Caco-2 (cell line): ENCODE measurements around the gene DNAJB13. TPM values are rescaled to one million over a fixed set of nuclear protein-coding genes. Genes with fewer than 3 reads are reported as not detected.
A peak's percentile ranks its signal among the peaks of the same experiment; 100 is the strongest.

Experiments
- BruUV-seq: library from RNA; stranded (reverse); fragments of 400-500 nt; replicated peaks from 2 replicates; lab custom pipeline; 2021; lab: Mats Ljungman, UMichigan
- CTCF ChIA-PET: fragments of 300-600 bp; sonication (Branson Sonifier 250); formaldehyde crosslinking; loops from one replicate; lab custom pipeline; 2022; ENCODE audit warnings: antibody characterized with exemption; lab: Charles Lee
- POLR2A ChIA-PET: fragments of 300-600 bp; sonication (Branson Sonifier 250); formaldehyde crosslinking; loops from one replicate; lab custom pipeline; 2022; ENCODE audit warnings: antibody characterized with exemption; lab: Charles Lee
- DNase-seq, 2 experiments: peaks; one replicate each; pipeline versions ENCODE4 v3.0.0 to v3.0.0-alpha.2; 2020 to 2022
- H3K27me3 ChIP-seq: replicated peaks from 2 replicates; pipeline ENCODE4 v1.6.0; 2011; ENCODE audit warnings: low read length; ENCODE audit not compliant: control insufficient read depth, insufficient read depth
- H3K36me3 ChIP-seq: 2 replicates; pipeline ENCODE4 v1.5.1; 2011; ENCODE audit warnings: low read length; ENCODE audit not compliant: control insufficient read depth, insufficient read depth
- H3K4me1 ChIP-seq: fragments of 250-450 bp; sonication (Bioruptor Pico); 2 replicates; pipeline ENCODE4 v1.5.1; 2020; ENCODE audit warnings: mild to moderate bottlenecking
- H3K4me3 ChIP-seq: 2 replicates; pipeline ENCODE4 v1.5.1; 2011; ENCODE audit warnings: low read depth, mild to moderate bottlenecking, control low read depth, low read length
- H3K9me3 ChIP-seq: fragments of 250-450 bp; sonication (Bioruptor Pico); 2 replicates; pipeline ENCODE4 v1.5.1; 2020; ENCODE audit warnings: mild to moderate bottlenecking, moderate library complexity
- H3K27ac Mint-ChIP-seq: one replicate; pipeline ENCODE4 v1.8.0; 2022; ENCODE audit warnings: mixed read lengths; ENCODE audit not compliant: unreplicated experiment
- H3K27me3 Mint-ChIP-seq: one replicate; pipeline ENCODE4 v1.8.0; 2022; ENCODE audit warnings: mixed read lengths; ENCODE audit not compliant: insufficient read depth, unreplicated experiment
- H3K36me3 Mint-ChIP-seq: one replicate; pipeline ENCODE4 v1.8.0; 2022; ENCODE audit warnings: mild to moderate bottlenecking, mixed read lengths; ENCODE audit not compliant: insufficient read depth, unreplicated experiment
- H3K4me1 Mint-ChIP-seq: one replicate; pipeline ENCODE4 v1.8.0; 2022; ENCODE audit warnings: low read depth, mixed read lengths; ENCODE audit not compliant: unreplicated experiment
- H3K4me3 Mint-ChIP-seq: one replicate; pipeline ENCODE4 v1.8.0; 2022; ENCODE audit warnings: mild to moderate bottlenecking, moderate library complexity, mixed read lengths; ENCODE audit not compliant: unreplicated experiment
- H3K9me3 Mint-ChIP-seq: one replicate; pipeline ENCODE4 v1.8.0; 2022; ENCODE audit warnings: mixed read lengths; ENCODE audit not compliant: unreplicated experiment
- CTCF ChIP-seq, 2 experiments: fragments of 200-600 bp in 1 of 2; IDR thresholded peaks; 1 replicate in 1 of 2; 2 replicates in 1 of 2; pipeline versions ENCODE4 v1.5.1 to v1.8.0; 2011 to 2022; ENCODE audit warnings: antibody characterized with exemption in 1 of 2, control low read depth in 1 of 2, inconsistent platforms in 1 of 2, low read depth in 1 of 2, low read length in 1 of 2, mild to moderate bottlenecking in 1 of 2, moderate library complexity in 1 of 2; ENCODE audit not compliant: insufficient read depth in 1 of 2, severe bottlenecking in 1 of 2, unreplicated experiment in 1 of 2
- intact Hi-C: fragments of 100-400 bp; cut with micrococcal nuclease; formaldehyde crosslinking; loops from one replicate; pipeline ENCODE4 v1.10.0; 2022; ENCODE audit not compliant: unreplicated experiment
- total RNA-seq: library from RNA; stranded (reverse); gene quantifications from 2 replicates; pipeline ENCODE4 v1.2.3, GENCODE V29; 2022

Gene DNAJB13
- total RNA-seq, 1 experiment from 2014 or later: 0.52 TPM

DNA sequence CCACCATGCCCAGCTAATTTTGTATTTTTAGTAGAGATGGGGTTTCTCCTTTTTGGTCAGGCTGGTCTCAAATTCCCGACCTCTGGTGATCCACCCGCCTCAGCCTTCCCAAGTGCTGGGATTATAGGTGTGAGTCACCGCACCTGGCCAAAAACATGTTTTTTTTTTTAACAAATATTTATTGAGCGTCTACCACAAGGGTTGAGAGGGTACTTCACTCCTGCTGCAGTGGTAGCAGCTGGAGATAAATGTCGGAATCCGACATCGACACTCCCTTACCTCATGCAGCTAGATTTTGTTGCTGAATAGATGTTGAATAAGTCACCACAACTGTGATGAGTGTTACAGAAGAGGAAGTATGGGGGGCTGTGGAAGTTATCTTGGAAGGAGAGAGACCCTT, 971 bp downstream of the DNAJB13 start:
- no peaks in the 10 kb centered on the region for H3K36me3 ChIP-seq
- POLR2A ChIA-PET: no interaction called here
- Mint-ChIP-seq H3K27me3 (no peaks in the 10 kb centered on the region), H3K9me3 (peaks cover 9% of the 10 kb centered on the region), H3K4me1 (peaks cover 7% of the 10 kb centered on the region), H3K27ac (no peak overlapping the region), H3K36me3 (peaks cover 4% of the 10 kb centered on the region), H3K4me3 (no peak overlapping the region)
- no peak for TF ChIP-seq CTCF (IDR thresholded peaks at IDR 0.05; ENCODE audit: insufficient read depth in 1 of 2, low read depth in 1 of 2, low read length in 1 of 2, severe bottlenecking in 1 of 2, unreplicated experiment in 1 of 2)
- peak in 1 of 2 experiments; percentile 10 for DNase-seq
- CTCF ChIA-PET: no interaction called here
- H3K4me3 ChIP-seq: no peak overlapping the region
- H3K4me1 ChIP-seq: no peaks in the 10 kb centered on the region
- no TSS peak for BruUV-seq
- intact Hi-C loops: no loop called here
- H3K9me3 ChIP-seq: no peaks in the 10 kb centered on the region; the same call in none of the 2 replicates
- H3K27me3 ChIP-seq: no peaks in the 10 kb centered on the region

DNA sequence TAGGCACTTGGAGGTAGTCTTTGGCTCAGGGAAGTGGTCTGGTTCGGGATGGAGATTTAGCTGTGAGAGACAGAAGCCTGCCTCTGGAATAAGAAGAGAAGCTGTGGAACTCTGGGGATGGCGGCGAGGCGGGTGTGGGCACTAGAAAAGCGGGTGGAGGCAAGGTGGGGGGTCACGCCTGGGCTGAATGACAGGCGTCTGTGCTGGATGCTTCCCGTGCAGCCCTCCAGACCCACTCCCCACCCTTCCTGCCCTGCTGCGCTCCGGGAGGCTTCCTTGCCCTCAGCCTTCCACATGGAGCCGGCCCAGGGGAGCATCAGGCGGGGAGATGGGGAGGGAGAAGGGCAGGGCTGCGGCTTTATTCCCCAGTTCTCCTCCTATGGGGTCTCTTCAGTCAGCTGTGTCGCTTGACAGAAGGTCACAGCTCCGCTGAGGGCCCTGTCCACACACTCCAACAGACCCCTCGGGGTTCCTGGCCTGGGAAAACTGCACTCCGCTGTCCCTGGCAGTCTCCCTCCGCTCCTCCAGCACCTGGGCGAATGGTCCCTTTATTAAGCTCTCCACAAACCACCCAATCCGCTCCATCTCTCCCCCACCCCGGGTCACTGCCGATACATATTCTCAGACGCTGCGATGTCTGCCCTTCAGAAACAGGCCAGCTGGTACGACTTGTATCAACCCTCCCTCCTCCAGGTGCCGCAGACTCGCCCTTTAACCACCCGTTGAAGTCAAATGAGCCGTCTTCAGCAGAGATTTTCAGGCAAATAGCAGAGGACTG, 6.2 kb downstream of the DNAJB13 start:
- no peaks in the 10 kb centered on the region for H3K4me1 ChIP-seq
- peaks cover 7% of the 10 kb centered on the region for H3K4me1 Mint-ChIP-seq
- CTCF ChIA-PET: no interaction called here
- no peaks in the 10 kb centered on the region for H3K9me3 Mint-ChIP-seq
- H3K4me3 ChIP-seq: no peak overlapping the region
- peak in 1 of 2 experiments; percentile 38 for DNase-seq
- POLR2A ChIA-PET: interaction anchor here (1.1 kb wide), 1 partner anchor 26 kb away, joined by 3 read pairs; the partner anchor contains the start of gene UCP2
- H3K27me3 Mint-ChIP-seq: no peaks in the 10 kb centered on the region
- no peaks in the 10 kb centered on the region for H3K36me3 ChIP-seq
- no peaks in the 10 kb centered on the region for H3K36me3 Mint-ChIP-seq
- H3K27me3 ChIP-seq: no peaks in the 10 kb centered on the region
- H3K9me3 ChIP-seq: no peaks in the 10 kb centered on the region
- BruUV-seq: no TSS peak
- no peak overlapping the region for H3K27ac Mint-ChIP-seq
- intact Hi-C loops: no loop called here
- no peak overlapping the region for H3K4me3 Mint-ChIP-seq
- TF ChIP-seq CTCF (IDR thresholded peaks at IDR 0.05; ENCODE audit: insufficient read depth in 1 of 2, low read depth in 1 of 2, low read length in 1 of 2, severe bottlenecking in 1 of 2, unreplicated experiment in 1 of 2): no peak

DNA sequence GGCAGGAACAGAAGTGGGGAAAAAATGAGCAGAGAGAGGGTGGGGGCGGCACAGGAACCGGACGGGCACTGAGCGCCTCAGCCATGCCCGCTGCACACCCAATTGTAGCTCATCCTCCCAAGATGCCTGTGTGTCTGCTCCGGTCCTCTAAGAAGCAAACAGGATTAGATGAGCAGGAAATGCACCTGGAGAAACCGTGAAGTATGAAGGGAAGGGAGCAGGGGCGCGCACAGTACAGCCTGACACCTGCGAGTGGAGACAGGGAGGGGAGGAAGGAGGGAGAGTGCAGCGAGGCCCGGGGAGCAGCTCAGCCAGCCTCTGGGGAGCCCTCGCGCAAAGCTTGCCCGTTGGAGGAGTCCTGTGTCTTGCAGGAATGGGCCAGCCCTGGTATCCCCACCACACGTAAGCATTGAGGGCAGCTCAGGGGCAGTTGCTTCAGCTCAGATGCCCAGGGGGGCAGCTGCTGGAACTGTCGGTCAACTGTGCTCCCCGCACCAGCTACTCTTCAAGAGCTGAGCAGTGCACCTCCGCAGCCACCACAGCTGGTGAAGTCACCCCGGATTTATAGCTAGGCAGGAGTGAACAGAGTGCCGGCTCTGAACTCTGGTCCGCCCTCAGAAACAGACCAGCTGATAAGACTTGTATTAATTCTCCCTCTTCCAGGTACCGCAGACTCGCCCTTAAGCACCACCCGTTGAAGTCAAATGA, 7.0 kb downstream of the DNAJB13 start:
- H3K36me3 ChIP-seq: no peaks in the 10 kb centered on the region
- no peaks in the 10 kb centered on the region for H3K9me3 ChIP-seq
- POLR2A ChIA-PET: interaction anchor here (1.1 kb wide), 1 partner anchor 25 kb away, joined by 3 read pairs; the partner anchor contains the start of gene UCP2
- no peak overlapping the region for H3K4me3 ChIP-seq
- Mint-ChIP-seq H3K4me1 (peaks cover 7% of the 10 kb centered on the region), H3K27ac (no peak overlapping the region), H3K36me3 (no peaks in the 10 kb centered on the region), H3K9me3 (no peaks in the 10 kb centered on the region), H3K4me3 (no peak overlapping the region), H3K27me3 (no peaks in the 10 kb centered on the region)
- intact Hi-C loops: no loop called here
- no peak for TF ChIP-seq CTCF (IDR thresholded peaks at IDR 0.05; ENCODE audit: insufficient read depth in 1 of 2, low read depth in 1 of 2, low read length in 1 of 2, severe bottlenecking in 1 of 2, unreplicated experiment in 1 of 2)
- peak in 1 of 2 experiments; percentile 46 for DNase-seq
- H3K27me3 ChIP-seq: no peaks in the 10 kb centered on the region
- CTCF ChIA-PET: no interaction called here
- no TSS peak for BruUV-seq
- H3K4me1 ChIP-seq: no peaks in the 10 kb centered on the region
